PC-3 (cell line): ENCODE data around the gene TMEM125. TPM values are rescaled to one million over a fixed set of nuclear protein-coding genes. Genes with fewer than 3 reads are reported as not detected.

Experiments used
- ATAC-seq: fragments of 200-7000 bp; cut with Tn5 transposase; 2 replicates; pipeline ENCODE4 v1.9.1; 2020; ENCODE audit warnings: mild to moderate bottlenecking, moderate library complexity
- BruUV-seq: library from RNA; stranded (reverse); fragments of 400-500 nt; replicated peaks from 2 replicates; lab custom pipeline; 2021; lab: Mats Ljungman, UMichigan
- CTCF ChIA-PET: fragments of 300-600 bp; sonication (Branson Sonifier 250); formaldehyde crosslinking; loops from one replicate; lab custom pipeline; 2022; ENCODE audit warnings: antibody characterized with exemption; lab: Charles Lee
- POLR2A ChIA-PET: fragments of 300-600 bp; sonication (Branson Sonifier 250); formaldehyde crosslinking; loops from one replicate; lab custom pipeline; 2022; ENCODE audit warnings: antibody characterized with exemption; ENCODE audit not compliant: unreplicated experiment; lab: Charles Lee
- DNase-seq: peaks from one replicate; pipeline ENCODE4 v3.0.0-alpha.2; 2015
- H2AFZ ChIP-seq: fragments of 300-600 bp; sonication (generic); 2 replicates; pipeline ENCODE4 v1.6.0; 2016; ENCODE audit warnings: antibody characterized with exemption, low read length
- H3F3A ChIP-seq: fragments of 300-600 bp; sonication (generic); one replicate; pipeline ENCODE4 v1.6.0; 2017; ENCODE audit warnings: antibody characterized with exemption, low read length, control low read depth, mild to moderate bottlenecking; ENCODE audit not compliant: unreplicated experiment
- H3K27ac ChIP-seq: fragments of 300-600 bp; sonication (generic); 2 replicates; pipeline ENCODE4 v1.5.1; 2016; ENCODE audit warnings: mild to moderate bottlenecking, low read length
- H3K27me3 ChIP-seq: fragments of 300-600 bp; sonication (generic); 2 replicates; pipeline ENCODE4 v1.6.1; 2016; ENCODE audit warnings: low read length, mixed read lengths
- H3K36me3 ChIP-seq: fragments of 300-600 bp; sonication (generic); 2 replicates; pipeline ENCODE4 v1.6.1; 2016; ENCODE audit warnings: low read depth, mixed run types, low read length, mixed read lengths
- H3K4me1 ChIP-seq: fragments of 300-600 bp; sonication (generic); 2 replicates; pipeline ENCODE4 v1.5.1; 2016; ENCODE audit warnings: low read length; ENCODE audit not compliant: insufficient read depth
- H3K4me2 ChIP-seq: fragments of 300-600 bp; sonication (generic); 2 replicates; pipeline ENCODE4 v1.6.0; 2016; ENCODE audit warnings: low read length
- H3K4me3 ChIP-seq: fragments of 300-600 bp; sonication (generic); 2 replicates; pipeline ENCODE4 v1.5.1; 2016; ENCODE audit warnings: mild to moderate bottlenecking, low read length, mixed read lengths
- H3K79me2 ChIP-seq: fragments of 300-600 bp; sonication (generic); 2 replicates; pipeline ENCODE4 v1.6.1; 2017; ENCODE audit warnings: low read length, mixed read lengths
- H3K9ac ChIP-seq: fragments of 300-600 bp; sonication (generic); 2 replicates; pipeline ENCODE4 v1.6.0; 2016; ENCODE audit warnings: mild to moderate bottlenecking, low read length
- H3K9me2 ChIP-seq: fragments of 300-600 bp; sonication (generic); replicated peaks from 2 replicates; pipeline ENCODE4 v1.6.1; 2016; ENCODE audit warnings: mixed run types, low read length, mixed read lengths
- H3K9me3 ChIP-seq: fragments of 300-600 bp; sonication (generic); 2 replicates; pipeline ENCODE4 v1.6.1; 2016; ENCODE audit warnings: low read length, mixed read lengths
- H4K20me1 ChIP-seq: fragments of 300-600 bp; sonication (generic); 2 replicates; pipeline ENCODE4 v1.6.1; 2016; ENCODE audit warnings: low read length, mixed read lengths
- EZH2 ChIP-seq: fragments of 300-600 bp; sonication (generic); IDR thresholded peaks from one replicate; pipeline ENCODE4 v1.6.1; 2017; ENCODE audit warnings: antibody characterized with exemption, mild to moderate bottlenecking, low read length; ENCODE audit not compliant: unreplicated experiment
- EZH2phosphoT487 ChIP-seq: fragments of 300-600 bp; sonication (generic); IDR thresholded peaks from 2 replicates; pipeline ENCODE4 v1.6.1; 2018; ENCODE audit warnings: mild to moderate bottlenecking, antibody characterized with exemption, low read length, borderline replicate concordance
- intact Hi-C: fragments of 100-400 bp; cut with micrococcal nuclease; formaldehyde crosslinking; loops from 2 replicates; pipeline ENCODE4 v1.9.0; 2023
- total RNA-seq: library from RNA; depleted of rRNA; stranded (reverse); fragments of >200 nt; gene quantifications from 2 replicates; pipeline ENCODE4 v1.2.3, GENCODE V29; 2014
- TF ChIP-seq, protein P1 (sequence below): fragments of 300-600 bp; sonication (generic); conservative IDR thresholded peaks from 2 replicates; pipeline ENCODE4 v1.5.1; 2017; ENCODE audit warnings: antibody characterized with exemption, low read depth, mild to moderate bottlenecking, low read length

The TMEM125 gene
- total RNA-seq, 1 experiment from 2014 or later = 9.8 TPM

DNA sequence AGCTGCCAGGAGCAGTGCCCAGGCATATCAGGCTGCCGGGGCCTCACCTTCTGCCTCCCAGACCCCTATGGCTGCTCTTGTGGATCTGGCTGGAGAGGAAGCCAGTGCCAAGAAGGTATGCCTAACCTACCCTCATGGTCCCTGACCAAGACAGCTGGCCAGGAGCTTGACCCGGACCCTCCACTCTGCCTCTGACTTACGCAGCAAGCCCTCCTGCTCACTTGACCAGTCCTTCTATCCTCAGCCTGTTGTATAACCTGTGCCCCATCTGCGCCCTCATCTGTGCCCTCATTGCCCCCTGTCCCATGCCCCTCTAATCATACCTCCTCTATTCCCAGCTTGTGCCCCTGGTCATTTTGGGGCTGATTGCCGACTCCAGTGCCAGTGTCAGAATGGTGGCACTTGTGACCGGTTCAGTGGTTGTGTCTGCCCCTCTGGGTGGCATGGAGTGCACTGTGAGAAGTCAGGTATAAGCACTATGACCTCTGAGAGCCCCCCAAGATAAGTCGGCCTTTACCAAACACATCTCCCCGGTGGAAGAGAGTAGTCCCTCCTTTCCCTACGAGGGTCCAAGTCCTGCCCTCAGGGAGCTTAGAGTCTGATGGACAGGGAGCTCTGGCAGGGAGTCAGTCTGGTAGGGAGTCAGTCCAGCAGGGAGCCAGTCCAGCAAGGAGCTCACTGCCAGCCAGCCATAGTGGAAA is 37.8 kb downstream of the TMEM125 start:
- H3K79me2 ChIP-seq = no peaks in the 10 kb centered on the region
- no peak overlapping the region for H2AFZ ChIP-seq
- no peak overlapping the region for H3K27ac ChIP-seq
- no peaks in the 10 kb centered on the region for H3K9me3 ChIP-seq
- no peak overlapping the region for H3K4me3 ChIP-seq
- no peaks in the 10 kb centered on the region for H3K4me1 ChIP-seq
- TF ChIP-seq EZH2phosphoT487 = no peak
- TF ChIP-seq, protein P1, sequence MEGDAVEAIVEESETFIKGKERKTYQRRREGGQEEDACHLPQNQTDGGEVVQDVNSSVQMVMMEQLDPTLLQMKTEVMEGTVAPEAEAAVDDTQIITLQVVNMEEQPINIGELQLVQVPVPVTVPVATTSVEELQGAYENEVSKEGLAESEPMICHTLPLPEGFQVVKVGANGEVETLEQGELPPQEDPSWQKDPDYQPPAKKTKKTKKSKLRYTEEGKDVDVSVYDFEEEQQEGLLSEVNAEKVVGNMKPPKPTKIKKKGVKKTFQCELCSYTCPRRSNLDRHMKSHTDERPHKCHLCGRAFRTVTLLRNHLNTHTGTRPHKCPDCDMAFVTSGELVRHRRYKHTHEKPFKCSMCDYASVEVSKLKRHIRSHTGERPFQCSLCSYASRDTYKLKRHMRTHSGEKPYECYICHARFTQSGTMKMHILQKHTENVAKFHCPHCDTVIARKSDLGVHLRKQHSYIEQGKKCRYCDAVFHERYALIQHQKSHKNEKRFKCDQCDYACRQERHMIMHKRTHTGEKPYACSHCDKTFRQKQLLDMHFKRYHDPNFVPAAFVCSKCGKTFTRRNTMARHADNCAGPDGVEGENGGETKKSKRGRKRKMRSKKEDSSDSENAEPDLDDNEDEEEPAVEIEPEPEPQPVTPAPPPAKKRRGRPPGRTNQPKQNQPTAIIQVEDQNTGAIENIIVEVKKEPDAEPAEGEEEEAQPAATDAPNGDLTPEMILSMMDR = no peak
- no peak for TF ChIP-seq EZH2
- ATAC-seq (no peak), DNase-seq (no peak)
- no peak overlapping the region for H3K9ac ChIP-seq
- intact Hi-C loops = no loop called here
- H3K36me3 ChIP-seq = no peaks in the 10 kb centered on the region
- H4K20me1 ChIP-seq = no peaks in the 10 kb centered on the region
- no peaks in the 10 kb centered on the region for H3F3A ChIP-seq
- no peaks in the 10 kb centered on the region for H3K27me3 ChIP-seq
- ChIA-PET CTCF (no interaction called here), POLR2A (no interaction called here)
- no TSS peak for BruUV-seq
- H3K9me2 ChIP-seq = no peaks in the 10 kb centered on the region
- no peak overlapping the region for H3K4me2 ChIP-seq

DNA sequence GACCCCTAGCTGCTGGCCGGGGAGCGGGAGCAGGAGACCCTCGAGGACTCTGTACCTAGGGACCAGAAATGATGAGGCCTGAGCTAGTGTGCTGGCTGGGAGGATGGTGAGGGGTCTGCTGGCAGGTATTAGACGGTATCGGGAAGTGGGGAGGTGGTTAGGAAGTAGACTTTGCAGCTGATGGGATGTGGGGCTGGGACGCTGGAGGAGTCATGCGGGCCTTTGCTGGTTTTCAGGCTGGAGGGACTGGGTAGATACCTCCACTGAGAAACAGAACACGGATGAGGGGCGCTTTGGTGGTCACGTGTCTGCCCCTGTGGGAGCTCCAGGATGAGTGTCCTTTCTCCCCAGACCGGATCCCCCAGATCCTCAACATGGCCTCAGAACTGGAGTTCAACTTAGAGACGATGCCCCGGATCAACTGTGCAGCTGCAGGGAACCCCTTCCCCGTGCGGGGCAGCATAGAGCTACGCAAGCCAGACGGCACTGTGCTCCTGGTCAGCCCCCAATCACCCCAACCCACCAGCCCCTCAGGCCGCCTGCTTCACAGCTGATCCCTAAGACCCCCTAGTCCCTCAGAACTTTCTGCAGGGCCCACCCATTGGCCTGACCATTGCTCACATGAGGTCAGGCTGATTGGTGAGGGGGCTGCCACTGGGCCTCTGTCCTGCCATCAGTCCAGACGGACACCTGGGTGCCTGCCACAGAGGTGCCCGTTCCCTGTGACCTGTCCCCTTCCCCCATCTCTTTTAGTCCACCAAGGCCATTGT is 39.0 kb downstream of the TMEM125 start:
- intact Hi-C loops = no loop called here
- ATAC-seq = no peak

More for the DNA sequence above, 39.0 kb downstream of the TMEM125 start:
- no peaks in the 10 kb centered on the region for H3K36me3 ChIP-seq
- TF ChIP-seq EZH2 (no peak), EZH2phosphoT487 (no peak)
- TF ChIP-seq, protein P1 = no peak
- no peaks in the 10 kb centered on the region for H3K4me1 ChIP-seq
- H3K4me3 ChIP-seq = no peak overlapping the region
- H3K27me3 ChIP-seq = no peaks in the 10 kb centered on the region
- no peaks in the 10 kb centered on the region for H4K20me1 ChIP-seq
- H3K27ac ChIP-seq = no peak overlapping the region
- H3K79me2 ChIP-seq = no peaks in the 10 kb centered on the region
- H3F3A ChIP-seq = no peaks in the 10 kb centered on the region
- no peak for DNase-seq
- H2AFZ ChIP-seq = no peak overlapping the region
- ChIA-PET POLR2A (no interaction called here), CTCF (no interaction called here)
- H3K9ac ChIP-seq = no peak overlapping the region
- H3K4me2 ChIP-seq = no peak overlapping the region
- H3K9me3 ChIP-seq = no peaks in the 10 kb centered on the region
- H3K9me2 ChIP-seq = no peaks in the 10 kb centered on the region
- BruUV-seq = no TSS peak
